K562 (cell line): Measurements from ENCODE around the gene RHBDL3. TPM values are rescaled to one million over a fixed set of nuclear protein-coding genes. Genes with fewer than 3 reads are reported as not detected.

ENCODE experiments used
- ATAC-seq: fragments of 200-7000 bp; cut with Tn5 transposase; 3 replicates; pipeline ENCODE4 v1.9.1; 2020; ENCODE audit warnings: moderate library complexity
- BruUV-seq: library from RNA; stranded (reverse); fragments of 400-500 nt; replicated peaks from 2 replicates; lab custom pipeline; 2021; lab: Mats Ljungman, UMichigan
- CTCF ChIA-PET: fragments of 300-600 bp; formaldehyde crosslinking; extraction: SDS; loops from one replicate; lab custom pipeline; 2021; ENCODE audit warnings: low intra/inter-chr PET ratio; lab: Yijun Ruan, JAX
- POLR2A ChIA-PET: fragments of 300-600, 350-650 bp; sonication (Branson Sonifier 250); formaldehyde crosslinking; extraction: SDS; loops from one replicate; lab custom pipeline; 2021; ENCODE audit warnings: antibody characterized with exemption, inconsistent platforms; lab: Yijun Ruan, JAX
- DNase-seq, 4 experiments: peaks; one replicate each; pipeline versions ENCODE4 v3.0.0 to v3.0.0-alpha.2; 2011 to 2018; ENCODE audit warnings: low spot score in 3 of 4, mixed read lengths in 3 of 4; ENCODE audit errors: extremely low read depth in 1 of 4
- FAIRE-seq: peaks from 2 replicates; lab custom pipeline; 2011; peaks lifted over from hg19 to GRCh38; lab: Jason Lieb, UNC
- H2AFZ ChIP-seq: 2 replicates; pipeline ENCODE4 v1.6.0; 2011; ENCODE audit warnings: low read depth, low read length, control low read depth, inconsistent platforms
- H3K27ac ChIP-seq: fragments of 200-600 bp; 3 replicates; pipeline ENCODE4 v1.8.0; 2011; ENCODE audit warnings: low read depth, mild to moderate bottlenecking, control low read depth, inconsistent platforms, low read length, moderate library complexity, mixed read lengths; ENCODE audit errors: extremely low read depth
- H3K27me3 ChIP-seq, 2 experiments: fragments of 300-600 bp in 1 of 2; 2 replicates in 1 of 2; 3 replicates in 1 of 2; pipeline versions ENCODE4 v1.6.0 to v1.8.0; 2011; ENCODE audit warnings: inconsistent platforms in 2 of 2, low read length in 2 of 2, mild to moderate bottlenecking in 1 of 2, mixed read lengths in 1 of 2, moderate library complexity in 1 of 2; ENCODE audit not compliant: control insufficient read depth in 2 of 2, insufficient read depth in 2 of 2
- H3K36me3 ChIP-seq: fragments of 300-600 bp; 3 replicates; pipeline ENCODE4 v1.8.0; 2011; ENCODE audit warnings: mild to moderate bottlenecking, low read length, inconsistent platforms; ENCODE audit not compliant: control insufficient read depth, insufficient read depth
- H3K4me1 ChIP-seq, 2 experiments: fragments of 200-600 bp in 1 of 2; replicated peaks in 1 of 2; 2 replicates in 1 of 2; 3 replicates in 1 of 2; pipeline versions ENCODE4 v1.5.1 to v1.8.0; 2011; ENCODE audit warnings: inconsistent platforms in 2 of 2, low read length in 2 of 2, mild to moderate bottlenecking in 1 of 2, mixed read lengths in 1 of 2, moderate library complexity in 1 of 2; ENCODE audit not compliant: control insufficient read depth in 2 of 2, insufficient read depth in 2 of 2
- H3K4me2 ChIP-seq: 2 replicates; pipeline ENCODE4 v1.6.1; 2011; ENCODE audit warnings: low read length, control low read depth, inconsistent platforms, mixed read lengths; ENCODE audit not compliant: insufficient read depth
- H3K4me3 ChIP-seq: fragments of 200-600 bp; sonication (generic), shearing (Covaris generic); 2 replicates; pipeline ENCODE4 v1.5.1; 2016; ENCODE audit warnings: control low read depth, inconsistent platforms
- H3K79me2 ChIP-seq: fragments of 200-600 bp; 3 replicates; pipeline ENCODE4 v1.8.0; 2011; ENCODE audit warnings: low read length, inconsistent platforms; ENCODE audit not compliant: control insufficient read depth, insufficient read depth
- H3K9ac ChIP-seq, 2 experiments: 2 replicates each; pipeline versions ENCODE4 v1.6.0 to v1.6.1; 2011; ENCODE audit warnings: low read depth in 2 of 2, low read length in 2 of 2, control low read depth in 1 of 2, inconsistent platforms in 1 of 2, mild to moderate bottlenecking in 1 of 2, mixed read lengths in 1 of 2; ENCODE audit not compliant: insufficient read depth in 1 of 2
- H3K9me1 ChIP-seq: one replicate; pipeline ENCODE4 v1.6.0; 2011; ENCODE audit warnings: inconsistent platforms, mild to moderate bottlenecking, low read length, moderate library complexity; ENCODE audit not compliant: control insufficient read depth, insufficient read depth
- H3K9me3 ChIP-seq: replicated peaks from 2 replicates; pipeline ENCODE4 v1.5.1; 2011; ENCODE audit warnings: low read depth, low read length, inconsistent platforms; ENCODE audit not compliant: control insufficient read depth, insufficient read depth
- H4K20me1 ChIP-seq: replicated peaks from 2 replicates; pipeline ENCODE4 v1.6.1; 2011; ENCODE audit warnings: low read length, inconsistent platforms, mixed read lengths; ENCODE audit not compliant: control insufficient read depth, insufficient read depth
- CAMTA2 ChIP-seq: fragments of 250-450 bp; sonication (Bioruptor Pico); conservative IDR thresholded peaks from 2 replicates; pipeline ENCODE4 v1.5.1; 2022
- FIP1L1 ChIP-seq: fragments of 200-400 bp; formaldehyde crosslinking; IDR thresholded peaks from 2 replicates; pipeline ENCODE4 v1.6.1; 2018; ENCODE audit warnings: mild to moderate bottlenecking, low read depth, low read length; ENCODE audit not compliant: poor library complexity, severe bottlenecking
- HMG20B ChIP-seq: fragments of 250-450 bp; sonication (Bioruptor Pico); IDR thresholded peaks from 2 replicates; pipeline ENCODE4 v1.5.0; 2021; ENCODE audit warnings: mild to moderate bottlenecking
- LEF1 ChIP-seq: fragments of 450-650 bp; IDR thresholded peaks from 2 replicates; pipeline ENCODE4 v1.6.1; 2016; ENCODE audit warnings: mild to moderate bottlenecking
- MLX ChIP-seq, 2 experiments: fragments of 450-650 bp in 1 of 2; sonication (generic) in 1 of 2; formaldehyde crosslinking; conservative IDR thresholded peaks; 2 replicates each; pipeline versions ENCODE4 v1.4.0 to v1.8.1; 2020 to 2022; ENCODE audit warnings: mild to moderate bottlenecking in 1 of 2, missing genetic modification reagents in 1 of 2
- POLR3A ChIP-seq: IDR thresholded peaks from 2 replicates; pipeline ENCODE4 v1.6.1; 2011; ENCODE audit warnings: borderline replicate concordance, mild to moderate bottlenecking, moderate library complexity; ENCODE audit not compliant: insufficient read length, insufficient read depth; ENCODE audit errors: extremely low read depth
- RBM17 ChIP-seq: fragments of 200-400 bp; formaldehyde crosslinking; IDR thresholded peaks from 2 replicates; pipeline ENCODE4 v1.6.1; 2017; ENCODE audit warnings: low read depth, mild to moderate bottlenecking, low read length, borderline replicate concordance
- SIN3B ChIP-seq: fragments of 450-650 bp; IDR thresholded peaks from 2 replicates; pipeline ENCODE4 v1.6.1; 2017; ENCODE audit warnings: low read depth, mild to moderate bottlenecking, moderate library complexity
- SNIP1 ChIP-seq: fragments of 450-650 bp; IDR thresholded peaks from 2 replicates; pipeline ENCODE4 v1.7.1; 2017; ENCODE audit warnings: low read depth, mild to moderate bottlenecking
- TCF15 ChIP-seq: fragments of 250-450 bp; sonication (Bioruptor Pico); IDR thresholded peaks from 2 replicates; pipeline ENCODE4 v1.8.0; 2022; ENCODE audit warnings: moderate library complexity, mild to moderate bottlenecking, inconsistent platforms
- THAP7 ChIP-seq: fragments of 250-450 bp; sonication (Bioruptor Pico); IDR thresholded peaks from 2 replicates; pipeline ENCODE4 v1.5.0; 2021
- ZNF143 ChIP-seq: sonication (generic); formaldehyde crosslinking; IDR thresholded peaks from 2 replicates; pipeline ENCODE4 v1.9.0; 2022; ENCODE audit warnings: mild to moderate bottlenecking, missing genetic modification reagents
- ZNF431 ChIP-seq: sonication (generic); formaldehyde crosslinking; IDR thresholded peaks from 2 replicates; pipeline ENCODE4 v1.8.0; 2022; ENCODE audit warnings: mild to moderate bottlenecking, missing genetic modification reagents
- ZNF785 ChIP-seq: fragments of 250-450 bp; sonication (Bioruptor Pico); IDR thresholded peaks from 2 replicates; pipeline ENCODE4 v1.4.0; 2020; ENCODE audit warnings: mild to moderate bottlenecking
- WGBS: fragments of 100-300 bp; shearing (Covaris generic); methylation state at CpG from one replicate; pipeline ENCODE4 v1.1.6; 2016; ENCODE audit warnings: low coverage, mixed read lengths; ENCODE audit not compliant: insufficient coverage; ENCODE audit errors: missing lambda C conversion rate; 5-methylcytosine and 5-hydroxymethylcytosine counted together
- in situ Hi-C: fragments of 300-500 bp; cut with MboI; formaldehyde crosslinking; loops from 4 replicates; pipeline ENCODE4 v1.15.0; 2018; ENCODE audit warnings: inconsistent platforms, mixed read lengths
- intact Hi-C: fragments of 100-400 bp; cut with micrococcal nuclease; formaldehyde crosslinking; loops from 2 replicates; pipeline ENCODE4 v1.14.2; 2022
- polyA plus RNA-seq, 8 experiments: library from polyadenylated mRNA; depleted of rRNA in 4 of 8; stranded (reverse) in 5 of 8; unstranded in 3 of 8; fragments of >200 nt; fragmentation: Nextera tagmentation in 2 of 8; fragmentation: Illumina TruSeq in 1 of 8; extraction: Ambion mirVana in 2 of 8; extraction: Trizol in 1 of 8; gene quantifications; 2 replicates each; pipeline versions ENCODE4 v1.2.1 to v1.2.3, GENCODE V29; 2011 to 2014; ENCODE audit warnings: inconsistent platforms in 1 of 8, missing spikeins in 1 of 8
- total RNA-seq, 7 experiments: library from RNA; depleted of rRNA in 6 of 7; stranded (reverse); fragments of >200 nt in 6 of 7; fragmentation: Illumina TruSeq in 2 of 7; extraction: Trizol in 2 of 7; gene quantifications; 2 replicates each; pipeline versions ENCODE4 v1.2.1 to v1.2.3, GENCODE V29; 2011 to 2021; ENCODE audit warnings: low replicate concordance in 1 of 7

Gene RHBDL3
- total and polyA plus RNA-seq, 9 of the 15 experiments (the other 6 are each of a cell fraction or from before 2014, with no cell fraction given) = 0.06 to 0.31 (median 0.09) TPM; not detected in 4

- H3K9me3 ChIP-seq = no peaks in the 10 kb centered on the region
- H3K79me2 ChIP-seq = no peaks in the 10 kb centered on the region
- FAIRE-seq = no peak
- in situ Hi-C loops = no loop called here
- H3K36me3 ChIP-seq = no peaks in the 10 kb centered on the region
- no peak for ATAC-seq
- no peak overlapping the region for H3K27ac ChIP-seq
- POLR2A ChIA-PET = interaction anchor here (0.7 kb wide), 1 partner anchor 37 kb away, joined by 4 read pairs; no protein-coding TSS in a partner anchor
- TF ChIP-seq POLR3A (no peak), SNIP1 (no peak), HMG20B (CRISPR knock-in tag) (no peak), CAMTA2 (CRISPR knock-in tag) (no peak), ZNF785 (CRISPR knock-in tag) (no peak), LEF1 (no peak), ZNF143 (no peak), THAP7 (CRISPR knock-in tag) (no peak), TCF15 (CRISPR knock-in tag) (no peak), RBM17 (no peak), FIP1L1 (no peak), SIN3B (no peak), MLX (CRISPR knock-in tag; conservative IDR thresholded peaks at IDR 0.05) (no peak), ZNF431 (no peak)
- intact Hi-C loops = no loop called here
- CTCF ChIA-PET = no interaction called here
- no peak overlapping the region for H3K4me2 ChIP-seq
- no peak overlapping the region for H2AFZ ChIP-seq
- no peak for DNase-seq
- WGBS = 47% methylated on average over 4 of the region's 4 CpGs
- 0 out of 2 replicates have a peak, but pooled peaks cover 4% of the 10 kb centered on the region for H4K20me1 ChIP-seq
- H3K27me3 ChIP-seq = no peaks in the 10 kb centered on the region
- H3K4me1 ChIP-seq = peaks cover 12 to 14% of the 10 kb centered on the region in 2 experiments; a peak in 4 of 5 replicates
- no peak overlapping the region for H3K4me3 ChIP-seq
- BruUV-seq = no TSS peak
- H3K9ac ChIP-seq = no peak overlapping the region
- H3K9me1 ChIP-seq = no peaks in the 10 kb centered on the region
Observed at GRCh38 chr17:32302037-32302436, 36.4 kb downstream of the RHBDL3 start.
